GM12872 (cell line): Measurements from ENCODE around the gene POU4F3.

Experiments
- TF ChIP-seq, protein P1 (sequence below): IDR thresholded peaks from 3 replicates; pipeline ENCODE4 v1.5.1; 2011; ENCODE audit warnings: low read depth, mild to moderate bottlenecking, low read length, moderate library complexity; ENCODE audit not compliant: insufficient read depth

The POU4F3 gene

DNA sequence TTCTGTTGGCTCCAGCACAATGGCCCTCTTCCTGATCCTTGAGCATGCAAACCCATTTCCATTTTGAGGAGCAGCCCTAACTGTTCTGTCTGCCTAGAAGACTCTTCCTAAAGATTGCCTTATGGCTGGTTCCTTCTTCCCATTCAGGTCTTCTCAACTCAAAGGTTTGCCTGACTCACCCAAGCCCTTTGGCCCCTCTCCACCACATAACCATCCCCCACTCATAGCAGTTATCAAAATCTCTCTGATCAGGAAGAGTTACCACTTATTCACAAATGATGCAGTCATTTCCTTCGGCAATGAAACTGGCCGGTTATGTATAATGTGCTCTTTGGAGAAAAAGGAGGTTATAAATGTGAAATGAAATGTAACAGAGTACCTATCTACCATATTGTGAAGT, 8.9 kb upstream of the POU4F3 start:
- TF ChIP-seq, protein P1, sequence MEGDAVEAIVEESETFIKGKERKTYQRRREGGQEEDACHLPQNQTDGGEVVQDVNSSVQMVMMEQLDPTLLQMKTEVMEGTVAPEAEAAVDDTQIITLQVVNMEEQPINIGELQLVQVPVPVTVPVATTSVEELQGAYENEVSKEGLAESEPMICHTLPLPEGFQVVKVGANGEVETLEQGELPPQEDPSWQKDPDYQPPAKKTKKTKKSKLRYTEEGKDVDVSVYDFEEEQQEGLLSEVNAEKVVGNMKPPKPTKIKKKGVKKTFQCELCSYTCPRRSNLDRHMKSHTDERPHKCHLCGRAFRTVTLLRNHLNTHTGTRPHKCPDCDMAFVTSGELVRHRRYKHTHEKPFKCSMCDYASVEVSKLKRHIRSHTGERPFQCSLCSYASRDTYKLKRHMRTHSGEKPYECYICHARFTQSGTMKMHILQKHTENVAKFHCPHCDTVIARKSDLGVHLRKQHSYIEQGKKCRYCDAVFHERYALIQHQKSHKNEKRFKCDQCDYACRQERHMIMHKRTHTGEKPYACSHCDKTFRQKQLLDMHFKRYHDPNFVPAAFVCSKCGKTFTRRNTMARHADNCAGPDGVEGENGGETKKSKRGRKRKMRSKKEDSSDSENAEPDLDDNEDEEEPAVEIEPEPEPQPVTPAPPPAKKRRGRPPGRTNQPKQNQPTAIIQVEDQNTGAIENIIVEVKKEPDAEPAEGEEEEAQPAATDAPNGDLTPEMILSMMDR = no peak

DNA sequence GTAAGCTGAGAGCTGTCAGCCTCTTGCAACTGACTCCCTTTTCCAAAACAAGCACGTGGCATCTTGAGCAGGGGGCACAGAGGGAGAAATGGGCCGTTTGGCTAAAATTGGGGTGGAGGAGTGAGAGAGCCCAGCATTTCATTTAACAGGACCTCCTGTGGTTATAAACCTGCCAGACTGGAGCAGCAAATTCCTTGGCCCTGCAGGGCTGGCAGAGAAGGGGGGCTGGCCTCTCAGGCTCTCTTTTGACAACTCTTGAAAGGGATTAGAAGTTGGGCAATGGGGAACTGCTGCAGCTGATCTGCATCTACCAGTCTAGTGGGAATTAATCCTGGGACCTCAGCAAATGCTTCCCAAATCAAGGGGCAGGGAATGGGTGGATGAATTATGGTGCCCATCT, 7.2 kb upstream of the POU4F3 start:
- TF ChIP-seq, protein P1 = no peak

DNA sequence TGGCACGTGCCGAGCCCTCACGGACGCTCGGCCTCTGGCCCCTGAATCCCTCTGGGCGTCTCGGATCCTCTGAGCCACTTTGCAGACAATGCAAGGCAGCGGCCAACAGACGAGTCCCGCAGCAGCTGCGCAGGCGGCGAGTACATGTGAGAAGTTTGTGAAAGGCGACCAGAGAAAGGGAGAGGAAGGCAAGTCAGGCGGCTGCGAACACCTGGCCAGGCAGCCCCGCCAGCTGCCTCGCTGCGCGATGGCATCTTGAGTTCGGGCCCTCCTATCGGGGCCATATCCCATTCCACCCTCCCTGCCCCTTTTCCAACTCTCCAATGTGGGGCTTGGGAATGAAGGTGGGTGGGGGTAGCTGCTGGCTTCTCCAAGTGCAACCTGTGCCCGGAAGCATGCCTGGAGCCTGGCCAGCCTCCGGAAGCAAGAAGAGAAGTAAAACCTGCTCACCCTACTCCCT, 4.5 kb upstream of the POU4F3 start:
- TF ChIP-seq, protein P1 = no peak

DNA sequence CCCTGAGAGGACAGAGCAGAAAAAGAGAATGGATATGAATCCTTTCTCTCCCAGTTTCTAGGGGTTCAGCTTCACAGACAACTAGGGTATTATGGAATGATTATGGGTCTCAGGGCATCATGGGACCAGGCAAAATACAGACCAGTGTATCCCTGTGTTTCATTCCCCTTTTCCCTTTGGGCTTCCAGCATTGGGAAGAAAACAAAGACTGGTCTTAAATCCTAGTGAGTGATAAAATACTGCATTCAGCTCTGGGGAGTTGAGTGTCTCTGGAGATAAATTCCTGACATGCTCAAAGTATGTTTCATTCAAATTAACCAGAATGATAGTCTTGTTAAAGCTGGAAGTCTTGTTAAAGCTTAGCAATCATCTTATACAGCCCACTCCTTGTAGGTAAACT, 2.4 kb upstream of the POU4F3 start:
- TF ChIP-seq, protein P1 = no peak

DNA sequence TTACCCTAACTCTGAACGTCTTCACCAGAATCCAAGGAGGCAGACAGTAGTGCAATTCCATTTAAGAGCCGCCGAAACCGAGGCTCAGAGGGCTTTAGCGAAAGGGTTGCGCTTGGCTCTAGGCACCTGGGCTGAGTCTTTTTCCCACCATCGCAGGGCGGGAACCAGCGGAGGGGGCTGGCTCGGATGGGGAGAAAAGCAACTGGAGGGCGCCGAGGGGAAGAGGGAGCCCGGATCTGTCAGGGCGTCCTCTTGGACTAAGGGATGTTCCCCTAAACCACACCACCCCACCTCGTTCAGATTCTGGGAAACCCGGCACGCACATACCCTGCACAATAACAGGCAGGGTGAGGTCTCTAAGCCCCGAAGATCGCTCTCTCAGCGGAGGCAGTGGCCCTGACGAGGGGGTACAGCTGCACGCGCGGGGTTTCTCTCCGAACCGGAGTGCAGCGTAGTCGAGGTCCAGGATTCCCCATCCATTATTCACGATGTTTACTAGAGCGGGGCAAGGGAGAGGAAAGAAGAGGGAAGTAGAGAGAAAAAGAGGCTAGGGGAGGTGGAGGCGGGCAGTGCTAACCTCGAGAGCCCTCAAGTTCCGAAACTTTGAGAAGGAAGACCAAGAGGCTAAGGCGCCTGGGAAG, 1.3 kb upstream of the POU4F3 start:
- TF ChIP-seq, protein P1 = no peak

DNA sequence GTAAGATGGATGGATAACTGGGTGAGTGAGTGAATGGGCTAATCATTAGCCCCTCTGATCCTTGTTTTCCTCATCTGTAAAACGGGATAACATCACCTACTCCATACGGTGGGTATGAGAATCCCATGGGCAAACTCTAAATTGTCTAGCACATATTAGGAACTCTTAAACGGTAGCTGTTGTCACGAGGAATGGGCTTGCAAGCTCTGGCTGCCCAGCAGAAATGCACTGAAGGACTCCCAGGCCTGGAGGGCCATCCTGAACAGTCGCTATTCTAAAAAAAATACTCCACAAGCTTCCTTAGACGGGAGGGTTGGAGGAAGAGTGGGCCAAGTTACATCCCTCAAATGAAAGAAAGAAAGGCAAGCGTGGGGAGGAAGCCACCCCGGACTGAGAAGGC, 711 bp upstream of the POU4F3 start:
- TF ChIP-seq, protein P1 = no peak

DNA sequence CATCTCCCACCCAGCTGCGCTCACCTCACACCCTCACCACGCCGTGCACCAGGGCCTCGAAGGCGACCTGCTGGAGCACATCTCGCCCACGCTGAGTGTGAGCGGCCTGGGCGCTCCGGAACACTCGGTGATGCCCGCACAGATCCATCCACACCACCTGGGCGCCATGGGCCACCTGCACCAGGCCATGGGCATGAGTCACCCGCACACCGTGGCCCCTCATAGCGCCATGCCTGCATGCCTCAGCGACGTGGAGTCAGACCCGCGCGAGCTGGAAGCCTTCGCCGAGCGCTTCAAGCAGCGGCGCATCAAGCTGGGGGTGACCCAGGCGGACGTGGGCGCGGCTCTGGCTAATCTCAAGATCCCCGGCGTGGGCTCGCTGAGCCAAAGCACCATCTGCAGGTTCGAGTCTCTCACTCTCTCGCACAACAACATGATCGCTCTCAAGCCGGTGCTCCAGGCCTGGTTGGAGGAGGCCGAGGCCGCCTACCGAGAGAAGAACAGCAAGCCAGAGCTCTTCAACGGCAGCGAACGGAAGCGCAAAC, 1.1 kb downstream of the POU4F3 start:
- TF ChIP-seq, protein P1 = no peak
